GM12875 (cell line): ENCODE results near the gene PRF1.

Experiments used
- H3K4me3 ChIP-seq: one replicate; pipeline ENCODE4 v1.5.1; 2011; ENCODE audit warnings: low read depth, low read length, control low read depth
- TF ChIP-seq, protein P1 (sequence below): IDR thresholded peaks from 2 replicates; pipeline ENCODE4 v1.5.1; 2011; ENCODE audit warnings: low read depth, mild to moderate bottlenecking, control low read depth, inconsistent platforms, low read length, moderate library complexity, borderline replicate concordance; ENCODE audit not compliant: insufficient read depth

Gene PRF1

DNA sequence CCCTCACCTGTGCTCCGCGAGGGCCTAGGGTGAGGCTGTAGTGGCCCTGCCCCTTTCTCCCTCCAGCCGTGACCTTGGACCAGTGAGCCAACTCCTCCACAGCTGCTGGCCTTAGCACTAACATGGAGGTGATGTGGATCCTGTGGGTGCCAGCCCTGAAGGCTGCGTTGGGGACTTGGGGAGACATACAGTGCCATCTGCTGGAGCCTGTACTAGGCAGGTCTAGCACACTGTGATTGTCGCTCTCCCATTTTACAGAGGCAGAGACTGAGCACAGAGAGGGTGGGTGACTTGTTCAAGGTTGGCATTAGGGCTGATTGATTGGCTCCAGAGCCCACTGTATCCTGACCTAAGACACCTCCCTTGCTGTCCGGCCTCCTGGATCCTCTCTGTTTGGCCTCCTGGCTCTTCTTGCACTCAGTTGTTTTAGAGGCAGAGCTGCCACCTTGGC is 37.6 kb downstream of the PRF1 start:
- TF ChIP-seq, protein P1, sequence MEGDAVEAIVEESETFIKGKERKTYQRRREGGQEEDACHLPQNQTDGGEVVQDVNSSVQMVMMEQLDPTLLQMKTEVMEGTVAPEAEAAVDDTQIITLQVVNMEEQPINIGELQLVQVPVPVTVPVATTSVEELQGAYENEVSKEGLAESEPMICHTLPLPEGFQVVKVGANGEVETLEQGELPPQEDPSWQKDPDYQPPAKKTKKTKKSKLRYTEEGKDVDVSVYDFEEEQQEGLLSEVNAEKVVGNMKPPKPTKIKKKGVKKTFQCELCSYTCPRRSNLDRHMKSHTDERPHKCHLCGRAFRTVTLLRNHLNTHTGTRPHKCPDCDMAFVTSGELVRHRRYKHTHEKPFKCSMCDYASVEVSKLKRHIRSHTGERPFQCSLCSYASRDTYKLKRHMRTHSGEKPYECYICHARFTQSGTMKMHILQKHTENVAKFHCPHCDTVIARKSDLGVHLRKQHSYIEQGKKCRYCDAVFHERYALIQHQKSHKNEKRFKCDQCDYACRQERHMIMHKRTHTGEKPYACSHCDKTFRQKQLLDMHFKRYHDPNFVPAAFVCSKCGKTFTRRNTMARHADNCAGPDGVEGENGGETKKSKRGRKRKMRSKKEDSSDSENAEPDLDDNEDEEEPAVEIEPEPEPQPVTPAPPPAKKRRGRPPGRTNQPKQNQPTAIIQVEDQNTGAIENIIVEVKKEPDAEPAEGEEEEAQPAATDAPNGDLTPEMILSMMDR, result no peak
- H3K4me3 ChIP-seq, result no peak overlapping the region

DNA sequence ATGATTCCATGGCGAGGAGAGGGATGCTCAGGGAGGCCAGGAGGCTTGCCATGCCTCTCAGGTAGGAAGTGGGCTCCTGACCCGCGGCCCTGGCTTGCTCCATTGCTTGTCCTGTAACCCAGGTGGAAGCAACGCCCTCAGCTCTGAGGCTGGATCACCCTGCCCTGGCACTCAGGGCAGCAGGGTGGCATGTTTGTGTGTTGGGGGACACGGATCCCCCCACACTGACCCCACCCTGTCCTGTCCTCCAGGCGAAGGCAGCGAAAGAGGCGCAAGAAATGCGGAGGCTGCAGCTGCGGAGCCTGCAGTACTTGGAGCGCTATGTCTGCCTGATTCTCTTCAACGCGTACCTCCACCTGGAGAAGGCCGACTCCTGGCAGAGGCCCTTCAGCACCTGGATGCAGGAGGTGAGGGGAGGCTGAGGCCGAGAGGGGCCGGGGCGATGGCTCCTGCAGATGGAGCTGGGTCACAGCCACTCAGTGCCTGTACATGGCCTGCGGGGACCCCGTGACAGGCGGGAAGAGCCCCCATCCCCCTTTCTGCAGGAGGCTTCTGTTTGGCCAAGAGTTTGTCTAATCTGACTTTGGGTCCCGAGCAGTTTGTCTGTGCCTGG is 38.3 kb downstream of the PRF1 start:
- H3K4me3 ChIP-seq, result no peak overlapping the region
- TF ChIP-seq, protein P1, result no peak

DNA sequence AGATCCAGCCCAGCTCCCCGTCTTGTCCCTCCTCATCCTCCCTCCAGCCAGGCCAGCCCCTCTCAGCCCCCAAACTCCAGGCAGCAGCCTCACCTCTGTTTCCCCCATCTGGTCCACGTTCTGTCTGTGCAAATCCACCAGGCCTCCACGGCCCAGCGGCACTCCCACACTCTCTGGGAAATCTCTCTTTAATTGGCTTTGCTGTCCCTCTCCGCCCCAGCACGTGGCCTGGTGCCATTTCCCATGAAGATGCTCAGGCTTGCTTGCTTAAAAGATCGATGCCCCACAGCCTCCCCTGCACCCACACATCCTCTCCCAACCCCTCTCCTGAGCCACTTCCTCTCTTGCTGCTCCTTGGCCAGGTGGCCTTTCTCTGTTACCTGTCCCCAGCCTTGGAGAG is 39.3 kb downstream of the PRF1 start:
- H3K4me3 ChIP-seq, result no peak overlapping the region
- TF ChIP-seq, protein P1, result no peak

DNA sequence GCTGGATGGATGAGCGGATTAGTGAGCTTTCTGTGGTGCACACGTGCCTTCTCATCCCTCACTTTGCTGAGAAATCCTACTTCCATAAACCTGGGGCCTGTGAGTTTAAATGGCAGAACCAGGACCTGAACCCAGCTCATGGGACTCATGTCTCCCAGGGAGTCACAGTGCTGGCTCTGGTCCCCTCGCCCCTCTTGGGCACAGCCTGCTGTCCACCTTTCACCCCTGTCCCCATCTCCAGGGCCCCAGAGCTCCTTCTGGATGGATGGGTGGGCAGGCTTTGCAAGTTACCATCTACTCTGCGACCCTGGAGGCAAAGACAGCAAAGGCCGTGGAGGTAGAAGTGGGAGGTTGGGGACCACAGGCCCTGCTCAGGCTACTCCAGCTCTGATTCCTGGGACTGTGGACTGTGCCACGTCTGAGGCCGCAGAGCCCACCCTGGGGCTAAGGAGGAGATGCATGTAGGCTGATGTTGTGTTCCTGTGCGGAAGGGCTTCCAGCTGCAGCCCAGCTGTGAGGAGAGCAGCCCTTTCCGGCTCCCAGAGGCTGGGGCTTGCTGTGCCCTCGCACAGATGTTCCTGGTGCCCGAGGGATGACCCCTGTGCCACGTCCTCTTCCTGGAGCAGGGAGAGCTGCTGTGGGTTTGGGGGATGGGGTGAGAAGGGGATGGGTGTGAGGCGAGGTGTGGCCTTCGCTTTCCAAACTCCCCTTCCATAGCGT is 40.3 kb downstream of the PRF1 start:
- H3K4me3 ChIP-seq, result no peak overlapping the region
- TF ChIP-seq, protein P1, result no peak

DNA sequence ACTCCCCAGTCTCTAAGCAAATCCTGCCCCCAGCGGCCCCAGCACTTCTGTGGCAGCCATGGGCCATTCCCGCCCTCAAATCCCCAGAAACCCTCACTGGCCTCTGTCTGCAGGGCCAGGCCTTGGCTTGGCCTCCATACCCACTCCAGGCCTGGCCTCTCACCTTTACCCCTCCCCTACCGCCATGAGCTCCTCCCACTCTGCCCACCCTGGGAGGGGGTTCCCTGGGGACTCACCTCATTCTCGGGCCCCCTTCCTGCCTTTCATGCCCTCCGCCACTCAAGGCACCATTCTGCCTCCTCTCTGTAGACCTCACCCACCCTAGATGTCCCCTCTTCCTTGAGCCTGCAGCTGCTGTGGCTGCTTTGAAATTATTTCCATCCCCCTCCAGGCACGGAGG is 41.0 kb downstream of the PRF1 start:
- TF ChIP-seq, protein P1, result no peak
- no peak overlapping the region for H3K4me3 ChIP-seq

DNA sequence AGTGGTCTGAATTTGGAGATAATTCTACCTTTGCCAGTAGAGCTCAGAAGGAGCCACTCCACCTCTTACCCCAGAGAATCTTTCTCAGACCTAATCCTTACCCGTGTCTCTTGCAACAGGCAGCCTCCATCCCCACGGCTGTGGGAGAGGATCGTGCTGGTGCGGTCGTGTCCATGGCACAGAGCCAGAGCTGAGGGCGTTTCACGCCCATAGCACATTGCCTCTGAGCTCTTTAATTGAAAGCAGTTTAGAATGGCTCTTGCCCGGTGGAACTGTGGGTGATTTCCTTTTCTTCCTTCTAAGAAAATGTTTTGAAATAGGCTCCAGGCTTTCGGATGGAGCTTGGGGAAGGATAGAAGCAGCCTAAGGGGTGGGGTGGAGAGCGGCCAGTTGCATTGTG is 41.5 kb downstream of the PRF1 start:
- TF ChIP-seq, protein P1, result no peak
- no peak overlapping the region for H3K4me3 ChIP-seq

DNA sequence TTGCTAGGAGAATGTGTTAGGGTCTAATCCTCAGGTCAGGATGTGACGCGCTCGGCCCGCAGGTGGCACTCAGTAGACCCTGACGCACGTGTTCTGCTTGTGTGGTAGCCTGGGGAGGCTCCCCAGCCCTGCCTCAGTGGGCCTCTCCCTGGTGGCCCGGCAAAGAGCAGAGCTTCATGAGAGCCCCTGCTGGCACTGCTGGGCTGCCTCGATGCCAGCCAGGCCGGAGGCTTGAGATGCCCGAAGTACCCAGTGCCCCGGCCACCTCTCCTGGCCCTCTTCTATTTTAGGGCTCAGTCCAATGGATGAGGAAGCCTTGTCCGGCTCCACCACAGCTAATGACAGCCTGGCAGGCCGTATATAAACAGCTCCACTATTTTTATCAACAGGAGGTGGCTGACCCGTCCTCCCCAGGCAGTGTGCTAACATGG is 42.0 kb downstream of the PRF1 start:
- no peak overlapping the region for H3K4me3 ChIP-seq
- TF ChIP-seq, protein P1, result no peak
